Choroid plexus epithelial cell (primary cell): ENCODE measurements around the gene KRTAP10-12.

ENCODE experiments used
- DNase-seq: peaks from one replicate; pipeline ENCODE4 v3.0.0-alpha.2; 2010; ENCODE audit warnings: low read depth
- H3K4me3 ChIP-seq: 2 replicates; pipeline ENCODE4 v1.5.1; 2011; ENCODE audit warnings: low read depth, mild to moderate bottlenecking, control low read depth, low read length, moderate library complexity
- CTCF ChIP-seq: conservative IDR thresholded peaks from 2 replicates; pipeline ENCODE4 v1.5.1; 2011; ENCODE audit warnings: low read depth, mild to moderate bottlenecking, control low read depth, inconsistent platforms, low read length, moderate library complexity

The KRTAP10-12 gene

DNA sequence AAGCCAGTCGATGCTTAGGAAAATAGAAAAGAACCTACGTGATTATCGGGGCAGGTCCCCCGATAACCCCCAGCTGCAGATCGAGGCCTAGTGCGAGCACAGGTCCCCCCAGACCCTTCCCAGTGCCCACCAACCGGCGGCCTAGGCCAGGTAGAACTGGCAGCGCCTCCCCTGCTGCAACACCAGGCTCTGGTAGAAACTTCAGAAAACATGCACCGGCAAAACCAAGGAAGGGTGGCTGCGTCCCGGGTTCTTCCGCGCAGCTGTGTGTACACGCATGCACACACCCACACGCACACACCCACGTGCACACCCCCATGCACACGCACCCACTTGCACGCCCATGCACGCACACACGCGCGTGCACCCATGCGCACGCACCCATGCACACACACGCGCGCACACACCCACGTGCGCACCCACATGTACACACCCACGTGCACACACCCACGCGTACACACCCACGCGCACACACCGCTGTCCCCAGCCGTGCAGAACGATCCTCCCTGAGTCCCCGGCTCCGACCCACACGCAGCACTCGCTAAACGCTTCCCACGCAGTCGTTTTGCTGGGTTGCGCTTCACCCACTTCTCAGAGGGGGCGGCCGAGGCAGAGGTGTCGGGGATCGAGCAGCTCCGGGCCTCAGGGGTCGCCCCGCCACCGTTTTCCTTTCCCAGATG, 9.2 kb downstream of the KRTAP10-12 start:
- no peak overlapping the region for H3K4me3 ChIP-seq
- TF ChIP-seq CTCF = no peak
- DNase-seq = no peak

- H3K4me3 ChIP-seq = no peak overlapping the region
- DNase-seq = no peak
- no peak for TF ChIP-seq CTCF
Measured at GRCh38 chr21:44706706-44707581, 10.0 kb downstream of the KRTAP10-12 start.

DNA sequence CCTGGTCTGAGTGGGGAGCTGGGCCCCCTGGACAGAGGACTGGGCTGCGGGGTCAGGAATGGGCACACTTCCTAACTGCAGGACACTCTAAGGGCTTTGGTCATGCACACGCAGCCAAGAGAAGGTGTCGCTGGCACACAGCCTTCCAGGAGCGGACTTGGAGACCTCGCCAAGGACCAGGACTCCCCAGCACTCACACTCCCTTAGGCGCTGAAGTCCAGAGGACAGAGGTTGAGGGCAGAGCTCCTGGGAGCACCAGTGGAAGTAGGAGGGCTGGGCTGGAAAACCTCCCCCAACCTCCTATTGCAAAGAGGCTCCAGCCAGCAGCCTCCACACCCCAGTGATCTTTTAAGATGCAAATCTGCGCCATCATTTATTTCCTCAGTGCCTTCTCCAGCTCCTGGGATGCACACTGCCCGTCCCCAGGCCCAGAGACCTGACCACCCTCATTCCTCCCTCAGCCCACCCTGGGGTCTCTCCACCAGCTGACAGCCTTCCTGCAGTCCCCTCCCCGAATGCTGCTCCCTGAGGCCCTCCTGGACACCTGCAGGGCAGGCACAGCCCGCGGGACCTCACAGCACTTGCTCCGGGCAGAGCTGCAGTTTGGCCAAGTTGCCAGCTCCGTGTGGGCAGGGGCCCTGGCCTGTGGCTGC, 11.4 kb downstream of the KRTAP10-12 start:
- no peak overlapping the region for H3K4me3 ChIP-seq
- TF ChIP-seq CTCF = no peak
- no peak for DNase-seq

- H3K4me3 ChIP-seq = no peak overlapping the region
- DNase-seq = no peak
- no peak for TF ChIP-seq CTCF
Measured at GRCh38 chr21:44708866-44709425, 12.0 kb downstream of the KRTAP10-12 start.

DNA sequence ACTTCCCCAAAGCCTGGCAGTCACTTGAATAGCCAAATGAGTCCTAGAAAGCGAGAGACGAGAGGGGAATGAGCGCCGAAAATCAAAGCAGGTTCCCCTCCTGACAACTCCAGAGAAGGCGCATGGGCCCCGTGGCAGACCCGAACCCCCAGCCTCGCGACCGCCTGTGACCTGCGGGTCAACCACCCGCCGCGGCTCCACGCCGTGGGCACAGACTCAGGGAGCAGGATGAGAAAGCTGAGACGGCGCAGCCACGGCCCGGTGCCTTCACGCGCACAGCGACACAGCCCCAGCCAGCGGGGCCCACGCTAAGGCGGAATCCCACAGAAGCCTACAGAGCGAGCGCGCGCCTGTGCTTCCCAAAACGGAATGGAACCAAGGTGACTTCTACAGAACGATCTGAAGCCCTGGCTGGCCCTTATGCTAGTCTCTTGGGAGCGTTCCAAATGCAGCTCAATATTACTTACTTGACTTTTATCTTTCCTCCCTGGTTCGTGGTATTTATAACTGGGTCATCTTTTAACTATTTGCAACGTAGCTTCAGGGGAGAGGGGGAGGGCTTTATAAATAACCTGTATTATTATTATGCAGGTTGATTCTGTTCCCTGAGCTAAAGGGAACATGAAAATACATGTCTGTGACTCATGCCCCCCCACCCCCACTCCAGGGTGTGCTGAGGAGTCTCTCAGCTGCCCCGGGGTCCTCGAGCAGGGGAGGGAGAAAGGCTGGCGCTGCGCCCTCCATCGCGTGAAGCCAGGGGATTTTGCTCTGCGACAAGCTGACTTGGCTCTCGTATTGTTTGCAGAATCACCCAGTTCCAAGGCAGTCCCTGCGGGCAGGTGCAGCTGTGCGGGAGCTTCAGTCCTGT, 12.7 kb downstream of the KRTAP10-12 start:
- H3K4me3 ChIP-seq = no peak overlapping the region
- TF ChIP-seq CTCF = no peak
- peak; percentile 12 for DNase-seq

DNA sequence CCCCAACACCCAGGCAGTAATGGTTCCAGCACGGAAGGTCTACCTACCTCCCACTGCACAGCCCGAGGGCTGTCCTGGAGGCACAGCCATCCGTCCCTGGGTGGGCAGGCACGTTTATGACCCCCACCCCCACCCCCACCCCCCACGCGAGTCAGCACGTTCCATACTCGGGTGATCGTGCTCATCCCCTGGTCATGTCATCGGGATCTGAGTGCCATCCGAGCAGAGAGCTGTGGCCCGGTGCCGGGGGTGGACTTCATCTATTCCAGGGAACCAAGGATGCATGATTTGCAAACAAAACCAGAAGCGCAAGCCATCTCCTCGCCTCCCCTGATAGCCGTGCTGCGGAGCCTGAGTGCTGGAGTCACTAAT, 13.3 kb downstream of the KRTAP10-12 start:
- no peak overlapping the region for H3K4me3 ChIP-seq
- no peak for TF ChIP-seq CTCF
- DNase-seq = no peak
